ENCODE results near the gene MYRIP.

- TF ChIP-seq CTCF (IDR thresholded peaks at IDR 0.05) (no peak), NR1H2 (CRISPR knock-in tag; IDR thresholded peaks at IDR 0.05) (no peak), CREM (CRISPR knock-in tag; IDR thresholded peaks at IDR 0.05) (no peak), PRDM15 (CRISPR knock-in tag; IDR thresholded peaks at IDR 0.05) (no peak), E2F4 (CRISPR knock-in tag; IDR thresholded peaks at IDR 0.05; ENCODE audit: borderline replicate concordance, low read depth) (no peak), ATF3 (CRISPR knock-in tag; conservative IDR thresholded peaks at IDR 0.05) (no peak), TCF7 (CRISPR knock-in tag; IDR thresholded peaks at IDR 0.05; ENCODE audit: low read depth) (no peak), FOXK1 (CRISPR knock-in tag; IDR thresholded peaks at IDR 0.05) (no peak), USF2 (CRISPR knock-in tag; IDR thresholded peaks at IDR 0.05) (no peak), JAZF1 (CRISPR knock-in tag; IDR thresholded peaks at IDR 0.05) (no peak), NR2C2 (CRISPR knock-in tag; IDR thresholded peaks at IDR 0.05) (no peak), SMAD4 (CRISPR knock-in tag; IDR thresholded peaks at IDR 0.05) (no peak), NFYB (CRISPR knock-in tag; conservative IDR thresholded peaks at IDR 0.05; ENCODE audit: low read depth) (no peak), IRF2 (CRISPR knock-in tag; IDR thresholded peaks at IDR 0.05; ENCODE audit: borderline replicate concordance, low read depth) (no peak)
These were observed 439.8 kb downstream of the MYRIP start for GRCh38 chr3:40249168-40249567.
